Stimulated activated CD8-positive, alpha-beta memory T cell treated with anti-CD3 and anti-CD28 coated beads, Interleukin-15, amount 100 ng/mL, for 48 hours (primary cell): ENCODE measurements around the gene GPD2.

ENCODE experiments used
- DNase-seq, 2 donors: peaks; one replicate each; pipeline ENCODE4 v3.0.0-alpha.2; 2020; ENCODE audit warnings: low read depth in 2 of 2

GPD2 gene

DNA sequence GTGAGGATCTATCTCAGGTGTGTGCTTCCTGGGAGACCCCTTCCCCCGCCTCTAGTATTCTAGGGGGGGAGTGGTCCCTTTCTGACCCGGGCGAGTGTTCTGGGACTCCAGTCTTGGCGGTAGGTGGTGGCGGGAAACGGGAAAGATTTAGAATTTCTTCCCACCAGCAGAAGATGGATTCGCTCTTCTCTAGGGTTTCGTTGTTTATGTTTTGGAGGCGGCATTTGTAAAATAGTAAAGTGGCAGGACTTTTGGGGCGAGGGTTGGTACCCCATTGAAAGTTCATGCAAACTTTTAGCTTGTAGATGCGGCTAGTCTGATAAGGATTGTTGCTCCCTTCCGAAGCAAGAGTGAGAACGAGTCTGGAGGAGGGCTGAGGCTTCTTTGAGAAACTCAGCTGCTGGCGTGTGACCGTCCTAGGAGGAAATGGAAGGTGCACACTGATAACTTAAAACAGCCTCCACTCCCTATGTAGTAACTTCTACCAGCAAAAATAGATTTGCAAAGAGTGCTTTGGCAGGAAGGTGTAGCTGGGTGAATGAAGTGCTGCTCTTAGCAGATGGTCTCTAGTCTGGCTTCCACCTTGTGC, 412 bp downstream of the GPD2 start:
- DNase-seq: no peak

- DNase-seq: no peak
Measured at GRCh38 chr2:156437272-156437930, 1.2 kb downstream of the GPD2 start.

GRCh38 chr2:156437931-156438410, 1.8 kb downstream of the GPD2 start:
- DNase-seq: no peak

- no peak for DNase-seq
Measured at GRCh38 chr2:156443089-156443488, 6.9 kb downstream of the GPD2 start.

DNA sequence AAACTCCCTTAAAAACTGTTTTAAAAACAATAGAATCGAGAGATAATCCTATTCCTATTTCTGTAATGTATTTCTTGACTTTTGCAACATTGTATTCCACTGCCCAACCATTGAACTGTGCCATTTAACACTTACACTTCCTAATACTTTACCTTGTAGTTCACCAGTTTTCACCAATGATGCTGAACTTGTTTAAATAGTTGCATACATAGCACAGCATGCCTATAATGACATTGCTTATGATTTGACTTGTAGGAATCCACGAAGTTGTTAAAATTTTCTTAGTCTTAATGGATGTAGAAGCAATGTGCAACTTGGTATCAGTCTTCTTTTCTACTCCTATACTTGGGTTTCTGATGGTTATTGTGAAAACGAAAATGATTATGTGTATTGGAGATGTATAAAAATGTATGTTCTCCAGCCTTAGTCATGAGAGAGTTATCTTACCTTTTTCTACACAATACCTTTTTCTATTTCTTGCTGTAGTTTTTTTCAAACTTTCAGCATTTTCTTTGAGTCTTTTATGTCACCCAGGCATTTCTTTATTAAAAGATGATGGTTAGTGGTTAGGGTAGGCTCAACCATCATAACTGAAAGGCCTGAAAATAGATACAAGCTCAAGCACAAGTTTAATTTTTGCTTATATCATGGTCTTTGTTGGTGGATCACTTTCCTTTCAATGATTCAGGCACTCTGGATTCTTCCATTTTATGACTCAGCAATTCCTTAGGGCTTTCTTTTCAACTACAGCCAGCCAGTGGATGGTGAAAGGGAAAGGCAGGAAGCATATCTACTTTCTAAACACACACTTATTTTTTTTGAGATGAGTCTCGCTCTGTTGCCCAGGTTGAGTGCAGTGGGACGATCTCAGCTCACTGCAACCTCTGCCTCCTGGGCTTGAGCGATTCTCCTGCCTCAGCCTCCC, 9.4 kb downstream of the GPD2 start:
- DNase-seq: no peak

DNA sequence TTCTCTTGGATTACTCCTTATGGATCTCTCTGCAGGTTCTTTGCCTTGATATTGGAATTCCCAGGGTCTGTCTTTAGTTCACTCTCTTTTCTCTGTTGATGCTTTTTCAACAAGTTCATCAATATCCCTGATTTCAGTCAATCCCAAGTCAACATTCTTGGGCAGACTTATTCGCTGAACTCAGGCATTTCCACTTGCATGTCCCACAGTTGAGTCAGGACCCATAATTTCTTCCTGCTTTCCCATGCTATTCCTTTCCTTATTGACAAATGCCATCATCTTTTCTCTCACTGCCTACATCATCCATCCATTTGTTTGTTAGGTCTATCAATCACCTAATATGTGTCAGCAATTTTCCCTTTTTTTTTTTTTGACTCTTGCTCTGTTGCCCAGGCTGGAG, 11.6 kb downstream of the GPD2 start:
- no peak for DNase-seq

DNA sequence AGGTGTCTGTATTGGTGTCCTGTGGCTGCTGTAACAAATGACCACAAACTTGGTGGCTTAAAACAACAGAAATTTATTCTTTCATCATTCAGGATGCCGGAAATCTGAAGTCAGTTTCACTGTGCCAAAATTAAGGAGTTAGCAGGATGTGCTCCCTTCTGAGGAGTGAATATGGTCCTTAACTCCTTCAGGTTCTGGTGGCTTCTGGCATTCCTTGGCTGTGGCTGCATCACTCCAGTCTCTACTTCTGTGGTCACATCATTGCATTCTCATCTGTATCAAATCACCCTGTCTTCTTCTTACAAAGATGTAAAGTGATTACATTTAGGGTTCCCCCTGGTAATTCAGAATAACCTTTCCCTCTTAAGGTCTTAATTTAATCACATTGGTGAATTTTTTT, 12.6 kb downstream of the GPD2 start:
- DNase-seq: no peak

DNA sequence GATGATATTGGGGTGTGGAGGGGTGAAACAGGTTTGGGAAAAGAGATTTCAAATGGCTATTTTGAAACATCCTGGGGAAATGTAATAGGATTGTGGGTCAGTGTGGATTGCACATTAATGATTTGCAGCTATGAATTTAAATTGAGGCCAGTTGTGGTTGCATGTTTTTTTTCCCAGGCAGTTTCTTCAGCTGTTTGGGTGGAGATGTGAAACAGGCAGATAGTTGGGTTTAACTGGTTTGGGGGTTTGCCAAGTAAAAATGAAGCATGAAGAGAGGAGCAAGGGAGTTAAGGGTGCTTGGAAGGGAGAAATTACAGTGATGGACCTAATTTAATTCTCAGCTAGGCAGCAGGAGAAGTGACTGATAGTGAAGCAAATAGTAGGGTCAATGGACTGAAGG, 16.8 kb downstream of the GPD2 start:
- DNase-seq: no peak

- no peak for DNase-seq
Measured at GRCh38 chr2:156455361-156455975, 19.3 kb downstream of the GPD2 start.

DNA sequence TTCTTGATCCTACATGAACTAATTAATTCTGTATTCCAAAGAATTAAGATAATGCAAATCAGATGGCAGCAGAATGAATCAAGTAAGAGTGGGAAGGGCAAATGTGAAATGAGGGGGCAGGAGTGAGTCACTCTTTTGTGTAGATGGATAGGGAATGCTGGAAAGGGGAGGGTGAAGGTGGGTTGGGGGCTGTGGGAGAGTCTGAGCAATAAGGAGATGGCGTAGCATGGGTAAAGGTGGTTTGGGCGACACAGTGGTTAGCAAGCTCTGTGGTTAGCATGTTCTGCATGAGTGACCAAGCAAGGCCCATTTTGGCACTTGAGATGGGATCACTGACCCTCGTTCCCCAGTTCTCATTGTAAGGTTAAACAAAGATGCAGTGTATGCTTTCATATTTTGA, 20.4 kb downstream of the GPD2 start:
- no peak for DNase-seq

DNA sequence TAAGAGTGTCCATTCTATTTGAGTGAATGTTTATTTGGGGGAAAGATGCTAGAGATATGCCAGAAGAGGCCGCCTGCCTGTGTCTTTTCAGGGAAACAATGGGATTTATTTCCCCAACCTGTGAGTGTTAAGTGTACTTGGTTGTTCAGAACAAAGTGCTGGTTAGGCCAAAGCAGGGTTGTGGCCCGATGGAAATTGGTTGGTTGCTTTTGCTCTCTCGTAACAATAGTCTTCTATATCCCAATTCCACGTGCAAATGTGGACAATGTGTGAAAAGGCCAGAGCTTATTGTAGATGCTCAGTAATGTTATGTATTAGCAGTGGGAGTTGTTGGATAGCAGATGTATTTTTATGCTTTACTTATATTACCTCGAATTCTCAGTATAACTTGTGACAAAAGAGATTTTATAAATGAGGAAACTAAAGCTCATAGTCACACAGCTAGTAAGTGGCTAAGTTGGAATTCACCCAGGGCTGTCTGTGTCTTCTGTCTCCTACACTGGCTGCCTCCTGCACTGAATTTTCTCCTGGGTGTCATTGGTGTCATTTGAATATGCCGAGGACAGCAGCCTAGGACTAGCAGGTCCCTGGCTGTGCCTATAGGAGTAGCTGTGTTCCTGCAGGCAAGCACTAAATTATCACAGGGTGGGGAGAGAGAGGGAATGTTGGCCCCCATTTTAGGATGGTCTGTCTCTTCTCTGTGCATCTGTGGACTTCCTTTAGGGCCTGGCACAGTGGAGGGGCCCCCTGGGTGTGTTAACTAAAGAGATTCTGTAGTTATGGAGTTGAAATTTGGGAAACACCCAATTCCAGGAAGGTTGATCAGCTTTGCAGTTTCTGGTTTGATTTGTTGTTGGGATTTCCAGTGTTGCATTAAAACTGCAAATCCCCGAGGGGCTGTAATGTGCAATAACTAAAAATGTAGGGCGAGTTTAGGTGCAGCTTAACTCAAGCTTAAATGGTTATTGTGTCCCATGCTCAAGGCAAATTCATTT, 21.6 kb downstream of the GPD2 start:
- DNase-seq: no peak

DNA sequence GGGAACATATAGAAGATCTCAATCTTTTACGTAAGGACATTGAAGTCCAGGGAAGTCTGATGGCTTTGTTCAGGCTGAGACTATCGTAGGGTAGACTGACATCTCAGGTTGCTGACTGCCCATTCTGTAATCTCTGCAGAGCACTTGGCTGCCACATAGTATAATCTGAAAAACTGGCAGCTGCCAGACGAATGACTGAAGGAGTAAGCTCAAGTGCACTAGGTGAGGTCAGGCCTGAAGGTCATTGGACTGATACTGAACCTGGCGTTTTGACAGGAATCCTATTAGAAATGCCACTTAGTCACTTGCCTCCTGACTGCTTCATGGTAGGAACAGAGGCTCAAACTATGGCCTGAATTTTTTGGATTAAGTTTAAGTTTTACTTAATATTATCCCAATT, 23.5 kb downstream of the GPD2 start:
- DNase-seq: no peak

GRCh38 chr2:156464106-156464505, 27.9 kb downstream of the GPD2 start:
- DNase-seq: no peak

DNA sequence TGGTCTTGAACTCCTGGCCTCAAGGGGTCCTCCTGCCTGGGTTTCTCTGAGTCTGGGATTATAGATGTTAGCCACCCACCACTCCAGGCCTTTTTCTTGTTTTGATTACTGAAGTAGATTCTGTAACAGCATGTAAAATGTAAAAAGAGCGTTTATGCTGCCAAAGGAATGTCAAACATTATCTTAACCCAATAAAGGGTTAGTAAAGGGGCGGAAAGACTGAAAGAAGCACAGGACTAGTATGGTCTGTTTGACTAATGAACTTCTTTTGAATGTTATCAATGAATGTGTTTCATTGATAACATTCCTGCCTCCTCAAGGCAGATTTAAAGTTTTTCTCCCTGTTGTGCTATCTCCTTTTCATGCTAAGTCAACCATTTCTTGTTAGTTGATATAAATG, 29.4 kb downstream of the GPD2 start:
- no peak for DNase-seq

DNA sequence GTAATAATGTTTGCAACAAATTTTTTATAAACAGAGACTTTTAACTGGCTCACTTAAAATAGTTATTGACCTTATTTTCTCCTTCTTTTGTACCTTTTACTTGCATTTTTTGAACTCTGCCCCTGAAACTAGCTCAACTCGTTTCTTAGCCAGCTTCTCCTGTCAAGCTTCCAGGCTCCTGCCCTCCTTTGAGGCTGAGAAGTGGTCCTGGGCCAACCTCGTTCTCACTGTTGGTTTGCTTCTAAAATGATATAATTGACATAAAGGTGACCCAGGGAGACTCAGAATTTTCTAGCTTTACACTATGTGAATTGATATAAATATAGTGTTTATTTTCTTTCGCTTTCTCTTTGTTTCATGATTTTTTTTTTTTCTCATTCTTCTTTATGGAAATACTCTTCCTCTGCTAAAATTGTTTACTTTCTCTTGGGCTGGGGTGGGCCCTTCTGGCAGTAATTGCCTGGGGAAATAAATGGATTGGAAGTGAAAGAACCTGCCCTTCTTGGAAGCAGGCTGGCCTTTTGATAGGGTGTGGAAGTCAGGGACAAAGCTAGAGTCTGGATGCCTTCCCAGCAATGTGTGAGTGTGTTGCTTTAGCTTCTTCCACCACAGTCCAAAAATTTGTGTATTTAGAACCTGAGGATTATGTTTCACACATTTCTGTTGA, 30.7 kb downstream of the GPD2 start:
- DNase-seq: no peak

- DNase-seq: no peak
Measured at GRCh38 chr2:156470975-156471583, 34.9 kb downstream of the GPD2 start.

DNA sequence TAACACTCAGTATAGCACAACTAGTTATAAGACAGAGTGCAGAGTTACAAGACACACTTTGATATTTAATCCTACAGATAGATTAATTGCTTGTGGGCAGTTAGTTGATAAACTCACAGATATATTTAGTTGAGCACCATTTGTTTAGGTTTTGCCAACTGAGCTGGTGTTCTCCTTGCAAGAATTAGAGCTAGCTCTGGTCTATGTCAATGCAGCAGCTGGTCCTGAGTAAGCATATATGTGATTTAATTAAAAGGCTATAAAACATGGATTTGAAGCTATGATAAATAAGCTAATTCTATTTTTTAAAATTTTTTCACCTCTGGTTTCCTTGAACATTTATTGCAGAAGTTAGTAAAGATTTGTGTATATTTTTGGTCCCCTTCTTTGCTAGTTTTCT, 35.6 kb downstream of the GPD2 start:
- DNase-seq: no peak

GRCh38 chr2:156472686-156473085, 36.5 kb downstream of the GPD2 start:
- DNase-seq: no peak

DNA sequence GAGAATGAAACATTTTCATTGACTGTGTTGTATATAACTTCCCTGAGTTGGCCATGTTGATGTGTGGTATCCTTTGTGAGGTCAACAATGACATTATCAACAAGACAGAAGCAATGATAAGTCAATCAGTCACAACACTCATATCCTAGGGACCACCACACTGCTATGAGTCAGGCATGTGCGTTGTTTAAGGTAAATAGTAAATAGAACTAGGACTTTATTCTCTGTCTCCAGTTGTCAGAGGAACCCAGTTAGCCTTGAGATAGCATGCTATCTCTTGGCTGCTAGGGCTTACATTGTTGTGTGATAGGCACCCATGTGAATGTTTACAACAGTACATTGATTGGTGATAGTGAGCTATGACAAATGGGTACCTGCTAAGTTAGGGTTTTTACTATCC, 37.3 kb downstream of the GPD2 start:
- DNase-seq: no peak

- DNase-seq: no peak
Measured at GRCh38 chr2:156474401-156474800, 38.2 kb downstream of the GPD2 start.
